K562 (cell line): ENCODE measurements around the gene SLC25A21.

Source experiments
- CEBPB ChIP-seq: fragments of 450-650 bp; IDR thresholded peaks from 2 replicates; pipeline ENCODE4 v1.6.1; 2016; ENCODE audit warnings: missing genetic modification characterization, missing compliant biosample characterization
- E2F4 ChIP-seq: sonication (generic); formaldehyde crosslinking; IDR thresholded peaks from 2 replicates; pipeline ENCODE4 v1.8.0; 2022; ENCODE audit warnings: mild to moderate bottlenecking, low read depth, missing genetic modification reagents
- FOXM1 ChIP-seq, 2 experiments: fragments of 450-650 bp in 1 of 2; sonication (generic) in 1 of 2; formaldehyde crosslinking in 1 of 2; IDR thresholded peaks; 2 replicates each; pipeline versions ENCODE4 v1.6.1 to v1.9.0; 2017 to 2022; ENCODE audit warnings: low read depth in 2 of 2, mild to moderate bottlenecking in 2 of 2, missing genetic modification reagents in 1 of 2, moderate library complexity in 1 of 2
- MEF2A ChIP-seq: IDR thresholded peaks from 2 replicates; pipeline ENCODE4 v1.6.1; 2011; ENCODE audit warnings: low read depth, mild to moderate bottlenecking, low read length, moderate library complexity; ENCODE audit not compliant: control insufficient read depth
- PHF8 ChIP-seq: fragments of 200-600 bp; sonication (generic); IDR thresholded peaks from 2 replicates; pipeline ENCODE4 v1.6.1; 2012; ENCODE audit warnings: mixed run types, mild to moderate bottlenecking, inconsistent platforms, low read length, moderate library complexity, borderline replicate concordance
- POLR2A ChIP-seq: fragments of 450-650 bp; conservative IDR thresholded peaks from 2 replicates; pipeline ENCODE4 v1.6.1; 2016
- RAD51 ChIP-seq: fragments of 450-650 bp; IDR thresholded peaks from 2 replicates; pipeline ENCODE4 v1.7.1; 2016; ENCODE audit warnings: low read depth, mild to moderate bottlenecking, borderline replicate concordance
- SIN3A ChIP-seq, 2 experiments: fragments of 150-350 bp in 1 of 2; IDR thresholded peaks; 2 replicates each; pipeline ENCODE4 v1.6.1; 2011 to 2016; ENCODE audit warnings: borderline replicate concordance in 2 of 2, low read depth in 2 of 2, low read length in 2 of 2, mild to moderate bottlenecking in 2 of 2, moderate library complexity in 2 of 2; ENCODE audit not compliant: control insufficient read depth in 1 of 2
- SP1 ChIP-seq: sonication (generic); formaldehyde crosslinking; IDR thresholded peaks from 2 replicates; pipeline ENCODE4 v1.8.1; 2022; ENCODE audit warnings: mild to moderate bottlenecking, missing genetic modification reagents
- ZNF217 ChIP-seq: sonication (generic); formaldehyde crosslinking; IDR thresholded peaks from 2 replicates; pipeline ENCODE4 v1.8.0; 2022; ENCODE audit warnings: mild to moderate bottlenecking, missing genetic modification reagents
- ZNF77 ChIP-seq: fragments of 250-450 bp; sonication (Bioruptor Pico); IDR thresholded peaks from 2 replicates; pipeline ENCODE4 v1.5.0; 2020
- TF ChIP-seq, protein P1 (sequence below): sonication (generic); formaldehyde crosslinking; IDR thresholded peaks from 2 replicates; pipeline ENCODE4 v1.9.0; 2022; ENCODE audit warnings: mild to moderate bottlenecking, missing genetic modification reagents
- TF ChIP-seq, protein P2 (sequence below), 2 experiments: fragments of 450-650 bp in 1 of 2; sonication (generic) in 1 of 2; formaldehyde crosslinking in 1 of 2; IDR thresholded peaks in 1 of 2; conservative IDR thresholded peaks in 1 of 2; 2 replicates each; pipeline versions ENCODE4 v1.6.1 to v1.8.1; 2016 to 2023; ENCODE audit warnings: mild to moderate bottlenecking in 2 of 2, moderate library complexity in 2 of 2, inconsistent platforms in 1 of 2, missing genetic modification reagents in 1 of 2
- TF ChIP-seq, protein P3 (sequence below), 3 experiments: IDR thresholded peaks in 2 of 3; conservative IDR thresholded peaks in 1 of 3; 2 replicates each; pipeline ENCODE4 v1.5.1; 2011 to 2012; ENCODE audit warnings: low read length in 3 of 3, mild to moderate bottlenecking in 3 of 3, control low read depth in 2 of 3, improper control_type of control experiment in 1 of 3, inconsistent platforms in 1 of 3, low read depth in 1 of 3, mixed read lengths in 1 of 3, moderate library complexity in 1 of 3; ENCODE audit not compliant: insufficient read depth in 2 of 3

DNA sequence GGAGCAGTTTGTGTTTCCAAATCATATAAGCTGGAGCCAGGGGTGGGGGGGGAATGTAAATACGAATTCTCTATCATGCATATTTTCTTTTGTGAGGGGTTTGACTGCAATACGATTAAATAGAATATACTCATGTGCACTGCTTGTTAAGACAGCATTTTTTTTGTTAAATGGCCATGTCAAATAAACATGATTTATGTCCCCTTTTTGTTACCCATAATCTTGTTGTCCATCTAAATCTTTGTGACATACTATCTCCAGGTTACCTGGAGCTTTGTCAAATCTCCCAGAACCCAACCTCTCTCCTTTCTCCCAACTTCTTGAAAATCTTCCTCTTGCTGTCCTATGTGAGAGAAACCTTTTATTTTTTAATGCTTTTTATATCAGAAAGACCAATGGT, 233.1 kb downstream of the SLC25A21 start:
- TF ChIP-seq POLR2A, result no peak
- no peak for TF ChIP-seq MEF2A
- TF ChIP-seq SP1, result no peak
- TF ChIP-seq, protein P1, sequence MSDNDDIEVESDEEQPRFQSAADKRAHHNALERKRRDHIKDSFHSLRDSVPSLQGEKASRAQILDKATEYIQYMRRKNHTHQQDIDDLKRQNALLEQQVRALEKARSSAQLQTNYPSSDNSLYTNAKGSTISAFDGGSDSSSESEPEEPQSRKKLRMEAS (CRISPR knock-in tag), result no peak
- TF ChIP-seq, protein P2, sequence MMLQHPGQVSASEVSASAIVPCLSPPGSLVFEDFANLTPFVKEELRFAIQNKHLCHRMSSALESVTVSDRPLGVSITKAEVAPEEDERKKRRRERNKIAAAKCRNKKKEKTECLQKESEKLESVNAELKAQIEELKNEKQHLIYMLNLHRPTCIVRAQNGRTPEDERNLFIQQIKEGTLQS (IDR thresholded peaks at IDR 0.05), result no peak
- TF ChIP-seq, protein P2 (CRISPR knock-in tag; conservative IDR thresholded peaks at IDR 0.05), result no peak
- no peak for TF ChIP-seq E2F4 (CRISPR knock-in tag)
- TF ChIP-seq SIN3A (IDR thresholded peaks at IDR 0.05; ENCODE audit: borderline replicate concordance in 2 of 2, control insufficient read depth in 1 of 2, low read depth in 2 of 2, low read length in 2 of 2), result no peak
- TF ChIP-seq, protein P3, sequence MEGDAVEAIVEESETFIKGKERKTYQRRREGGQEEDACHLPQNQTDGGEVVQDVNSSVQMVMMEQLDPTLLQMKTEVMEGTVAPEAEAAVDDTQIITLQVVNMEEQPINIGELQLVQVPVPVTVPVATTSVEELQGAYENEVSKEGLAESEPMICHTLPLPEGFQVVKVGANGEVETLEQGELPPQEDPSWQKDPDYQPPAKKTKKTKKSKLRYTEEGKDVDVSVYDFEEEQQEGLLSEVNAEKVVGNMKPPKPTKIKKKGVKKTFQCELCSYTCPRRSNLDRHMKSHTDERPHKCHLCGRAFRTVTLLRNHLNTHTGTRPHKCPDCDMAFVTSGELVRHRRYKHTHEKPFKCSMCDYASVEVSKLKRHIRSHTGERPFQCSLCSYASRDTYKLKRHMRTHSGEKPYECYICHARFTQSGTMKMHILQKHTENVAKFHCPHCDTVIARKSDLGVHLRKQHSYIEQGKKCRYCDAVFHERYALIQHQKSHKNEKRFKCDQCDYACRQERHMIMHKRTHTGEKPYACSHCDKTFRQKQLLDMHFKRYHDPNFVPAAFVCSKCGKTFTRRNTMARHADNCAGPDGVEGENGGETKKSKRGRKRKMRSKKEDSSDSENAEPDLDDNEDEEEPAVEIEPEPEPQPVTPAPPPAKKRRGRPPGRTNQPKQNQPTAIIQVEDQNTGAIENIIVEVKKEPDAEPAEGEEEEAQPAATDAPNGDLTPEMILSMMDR (IDR thresholded peaks at IDR 0.05 in 2 of 3, conservative IDR thresholded peaks at IDR 0.05 in 1 of 3; ENCODE audit: insufficient read depth in 2 of 3, low read depth in 1 of 3, low read length in 3 of 3), result no peak
- no peak for TF ChIP-seq RAD51
- TF ChIP-seq ZNF77 (CRISPR knock-in tag), result no peak
- TF ChIP-seq ZNF217 (CRISPR knock-in tag), result no peak
- no peak for TF ChIP-seq PHF8
- no peak for TF ChIP-seq FOXM1 (IDR thresholded peaks at IDR 0.05; ENCODE audit: low read depth)
- TF ChIP-seq FOXM1 (CRISPR knock-in tag; IDR thresholded peaks at IDR 0.05; ENCODE audit: low read depth), result no peak
- no peak for TF ChIP-seq CEBPB
